HEK293 (cell line): ENCODE data around the gene NLGN1.
A peak's percentile ranks its signal among the peaks of the same experiment; 100 is the strongest.

Experiments used
- CTCF ChIA-PET: fragments of 350-600 bp; formaldehyde crosslinking; extraction: SDS; loops from one replicate; lab custom pipeline; 2021; ENCODE audit warnings: antibody characterized with exemption; lab: Yijun Ruan, JAX
- POLR2A ChIA-PET: fragments of 300-600 bp; formaldehyde crosslinking; extraction: SDS; loops from one replicate; lab custom pipeline; 2020; ENCODE audit warnings: antibody characterized with exemption, inconsistent platforms; lab: Yijun Ruan, JAX
- H3K27ac ChIP-seq: fragments of 200-500 bp; sonication (Bioruptor generic); 2 replicates; pipeline ENCODE4 v1.5.1; 2014; ENCODE audit warnings: low read depth, low read length, control low read depth, inconsistent platforms; ENCODE audit errors: extremely low read depth
- H3K36me3 ChIP-seq, 2 experiments: fragments of 200-500 bp in 1 of 2; sonication (Bioruptor generic) in 1 of 2; 1 replicate in 1 of 2; 2 replicates in 1 of 2; pipeline ENCODE4 v1.5.1; 2014 to 2017; ENCODE audit warnings: inconsistent platforms in 2 of 2, low read length in 2 of 2; ENCODE audit not compliant: control insufficient read depth in 2 of 2, insufficient read depth in 1 of 2
- H3K4me1 ChIP-seq: fragments of 200-500 bp; sonication (Bioruptor generic); 2 replicates; pipeline ENCODE4 v1.5.1; 2014; ENCODE audit warnings: mild to moderate bottlenecking, low read length, inconsistent platforms; ENCODE audit not compliant: control insufficient read depth, insufficient read depth
- H3K4me3 ChIP-seq: 2 replicates; pipeline ENCODE4 v1.5.1; 2011; ENCODE audit warnings: low read depth, mild to moderate bottlenecking, control low read depth, low read length, moderate library complexity
- H3K9me3 ChIP-seq: fragments of 200-500 bp; sonication (Bioruptor generic); 2 replicates; pipeline ENCODE4 v1.5.1; 2014; ENCODE audit warnings: low read depth, low read length, inconsistent platforms; ENCODE audit not compliant: control insufficient read depth, insufficient read depth
- OSR2 ChIP-seq: fragments of 450-650 bp; formaldehyde crosslinking; IDR thresholded peaks from 2 replicates; pipeline ENCODE4 v1.5.1; 2016; ENCODE audit warnings: missing biosample characterization, missing genetic modification characterization
- PRDM10 ChIP-seq: fragments of 450-650 bp; formaldehyde crosslinking; IDR thresholded peaks from 2 replicates; pipeline ENCODE4 v1.5.1; 2016; ENCODE audit warnings: missing biosample characterization, missing genetic modification characterization
- TRIM28 ChIP-seq: IDR thresholded peaks from 2 replicates; pipeline ENCODE4 v1.6.1; 2011; ENCODE audit warnings: low read length, control low read depth, borderline replicate concordance
- ZBTB48 ChIP-seq: fragments of 450-650 bp; formaldehyde crosslinking; IDR thresholded peaks from 2 replicates; pipeline ENCODE4 v1.5.1; 2016; ENCODE audit warnings: missing biosample characterization, missing genetic modification characterization
- ZNF140 ChIP-seq: fragments of 450-650 bp; formaldehyde crosslinking; IDR thresholded peaks from 2 replicates; pipeline ENCODE4 v1.5.1; 2016; ENCODE audit warnings: missing biosample characterization, missing genetic modification characterization
- ZNF175 ChIP-seq: fragments of 450-650 bp; formaldehyde crosslinking; IDR thresholded peaks from 2 replicates; pipeline ENCODE4 v1.5.1; 2016; ENCODE audit warnings: missing biosample characterization, missing genetic modification characterization
- ZNF335 ChIP-seq: fragments of 450-650 bp; formaldehyde crosslinking; conservative IDR thresholded peaks from 2 replicates; pipeline ENCODE4 v1.5.1; 2016; ENCODE audit warnings: missing biosample characterization, missing genetic modification characterization
- ZNF473 ChIP-seq: fragments of 450-650 bp; formaldehyde crosslinking; IDR thresholded peaks from 2 replicates; pipeline ENCODE4 v1.5.1; 2017; ENCODE audit warnings: missing biosample characterization, missing genetic modification characterization
- ZNF549 ChIP-seq: fragments of 450-650 bp; IDR thresholded peaks from 2 replicates; pipeline ENCODE4 v1.5.1; 2018; ENCODE audit warnings: missing biosample characterization, missing genetic modification characterization, mild to moderate bottlenecking, inconsistent platforms, moderate library complexity
- ZNF585B ChIP-seq: fragments of 450-650 bp; formaldehyde crosslinking; IDR thresholded peaks from 2 replicates; pipeline ENCODE4 v1.5.1; 2016; ENCODE audit warnings: missing biosample characterization, missing genetic modification characterization
- ZNF600 ChIP-seq: fragments of 450-650 bp; formaldehyde crosslinking; IDR thresholded peaks from 2 replicates; pipeline ENCODE4 v1.5.1; 2016; ENCODE audit warnings: missing biosample characterization, missing genetic modification characterization
- ZNF610 ChIP-seq: fragments of 450-650 bp; formaldehyde crosslinking; IDR thresholded peaks from 2 replicates; pipeline ENCODE4 v1.5.1; 2016; ENCODE audit warnings: missing biosample characterization, missing genetic modification characterization, borderline replicate concordance
- ZNF623 ChIP-seq: fragments of 450-650 bp; formaldehyde crosslinking; IDR thresholded peaks from 2 replicates; pipeline ENCODE4 v1.5.1; 2016; ENCODE audit warnings: missing biosample characterization, missing genetic modification characterization
- ZNF670 ChIP-seq: fragments of 450-650 bp; formaldehyde crosslinking; IDR thresholded peaks from 2 replicates; pipeline ENCODE4 v1.5.1; 2016; ENCODE audit warnings: missing biosample characterization, missing genetic modification characterization, low read depth
- TF ChIP-seq, protein P1 (sequence below): fragments of 450-650 bp; formaldehyde crosslinking; IDR thresholded peaks from 2 replicates; pipeline ENCODE4 v1.5.1; 2016; ENCODE audit warnings: missing biosample characterization, missing genetic modification characterization, low read depth
- TF ChIP-seq, protein P2 (sequence below): fragments of 450-650 bp; formaldehyde crosslinking; IDR thresholded peaks from 2 replicates; pipeline ENCODE4 v1.5.1; 2016; ENCODE audit warnings: missing biosample characterization, missing genetic modification characterization

Gene NLGN1

GRCh38 chr3:173839859-173840258, 442.3 kb downstream of the NLGN1 start:
- H3K27ac ChIP-seq = no peak overlapping the region
- TF ChIP-seq, protein P1, sequence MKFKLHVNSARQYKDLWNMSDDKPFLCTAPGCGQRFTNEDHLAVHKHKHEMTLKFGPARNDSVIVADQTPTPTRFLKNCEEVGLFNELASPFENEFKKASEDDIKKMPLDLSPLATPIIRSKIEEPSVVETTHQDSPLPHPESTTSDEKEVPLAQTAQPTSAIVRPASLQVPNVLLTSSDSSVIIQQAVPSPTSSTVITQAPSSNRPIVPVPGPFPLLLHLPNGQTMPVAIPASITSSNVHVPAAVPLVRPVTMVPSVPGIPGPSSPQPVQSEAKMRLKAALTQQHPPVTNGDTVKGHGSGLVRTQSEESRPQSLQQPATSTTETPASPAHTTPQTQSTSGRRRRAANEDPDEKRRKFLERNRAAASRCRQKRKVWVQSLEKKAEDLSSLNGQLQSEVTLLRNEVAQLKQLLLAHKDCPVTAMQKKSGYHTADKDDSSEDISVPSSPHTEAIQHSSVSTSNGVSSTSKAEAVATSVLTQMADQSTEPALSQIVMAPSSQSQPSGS (tag by site-specific recombination) = no peak
- TF ChIP-seq ZBTB48 (tag by site-specific recombination) (no peak), OSR2 (no peak)
- TF ChIP-seq, all 188 proteins: peak for 0
- no peaks in the 10 kb centered on the region for H3K36me3 ChIP-seq
- H3K4me1 ChIP-seq = no peaks in the 10 kb centered on the region
- no peaks in the 10 kb centered on the region for H3K9me3 ChIP-seq
- H3K4me3 ChIP-seq = no peak overlapping the region
- CTCF ChIA-PET = no interaction called here
- POLR2A ChIA-PET = no interaction called here

DNA sequence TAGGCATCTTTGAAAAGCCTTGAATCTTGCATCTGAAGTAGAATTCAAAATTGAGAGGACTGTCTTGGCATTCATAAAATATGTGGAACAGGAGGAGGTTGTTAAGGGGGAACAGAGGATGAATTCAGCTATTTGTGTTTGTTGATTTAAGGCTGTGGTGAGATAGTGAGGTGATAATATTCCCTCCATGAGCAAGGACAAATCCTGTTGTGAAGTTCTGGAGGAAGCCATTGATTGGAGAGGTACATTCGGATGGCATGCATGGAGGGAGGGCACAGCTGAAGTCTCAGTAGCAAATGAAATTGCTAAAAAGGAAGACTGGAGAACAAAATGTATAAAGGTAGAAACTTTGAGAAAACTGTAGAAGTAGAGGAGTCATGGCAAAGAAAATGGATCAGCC, 443.8 kb downstream of the NLGN1 start:
- POLR2A ChIA-PET = interaction anchor here (0.6 kb wide), 1 partner anchor 59 kb away, joined by 3 read pairs; no protein-coding TSS in a partner anchor
- H3K4me3 ChIP-seq = no peak overlapping the region
- no peaks in the 10 kb centered on the region for H3K36me3 ChIP-seq
- no peak for TF ChIP-seq ZNF670
- no peak for TF ChIP-seq ZNF473 (tag by site-specific recombination)
- no peak for TF ChIP-seq ZNF175 (tag by site-specific recombination)
- TF ChIP-seq ZNF140 (tag by site-specific recombination) = no peak
- TF ChIP-seq, protein P2, sequence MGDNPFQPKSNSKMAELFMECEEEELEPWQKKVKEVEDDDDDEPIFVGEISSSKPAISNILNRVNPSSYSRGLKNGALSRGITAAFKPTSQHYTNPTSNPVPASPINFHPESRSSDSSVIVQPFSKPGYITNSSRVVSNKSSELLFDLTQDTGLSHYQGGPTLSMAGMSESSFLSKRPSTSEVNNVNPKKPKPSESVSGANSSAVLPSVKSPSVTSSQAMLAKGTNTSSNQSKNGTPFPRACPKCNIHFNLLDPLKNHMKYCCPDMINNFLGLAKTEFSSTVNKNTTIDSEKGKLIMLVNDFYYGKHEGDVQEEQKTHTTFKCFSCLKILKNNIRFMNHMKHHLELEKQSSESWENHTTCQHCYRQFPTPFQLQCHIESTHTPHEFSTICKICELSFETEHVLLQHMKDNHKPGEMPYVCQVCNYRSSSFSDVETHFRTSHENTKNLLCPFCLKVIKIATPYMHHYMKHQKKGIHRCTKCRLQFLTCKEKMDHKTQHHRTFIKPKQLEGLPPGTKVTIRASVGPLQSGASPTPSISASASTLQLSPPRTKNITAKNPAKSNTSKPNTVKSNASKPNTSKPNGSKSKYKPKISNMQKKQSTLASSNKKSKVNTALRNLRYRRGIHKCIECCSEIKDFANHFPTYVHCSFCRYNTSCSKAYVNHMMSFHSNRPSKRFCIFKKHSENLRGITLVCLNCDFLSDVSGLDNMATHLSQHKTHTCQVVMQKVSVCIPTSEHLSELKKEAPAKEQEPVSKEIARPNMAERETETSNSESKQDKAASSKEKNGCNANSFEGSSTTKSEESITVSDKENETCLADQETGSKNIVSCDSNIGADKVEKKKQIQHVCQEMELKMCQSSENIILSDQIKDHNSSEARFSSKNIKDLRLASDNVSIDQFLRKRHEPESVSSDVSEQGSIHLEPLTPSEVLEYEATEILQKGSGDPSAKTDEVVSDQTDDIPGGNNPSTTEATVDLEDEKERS (tag by site-specific recombination) = no peak
- no peak for TF ChIP-seq ZNF335 (tag by site-specific recombination)
- TF ChIP-seq ZNF610 (tag by site-specific recombination) = no peak
- 0 out of 2 replicates have a peak, but pooled peaks have one; percentile 22 for TF ChIP-seq PRDM10
- no peak for TF ChIP-seq ZNF623 (tag by site-specific recombination)
- no peak overlapping the region for H3K27ac ChIP-seq
- H3K4me1 ChIP-seq = no peaks in the 10 kb centered on the region
- CTCF ChIA-PET = no interaction called here
- H3K9me3 ChIP-seq = no peaks in the 10 kb centered on the region

DNA sequence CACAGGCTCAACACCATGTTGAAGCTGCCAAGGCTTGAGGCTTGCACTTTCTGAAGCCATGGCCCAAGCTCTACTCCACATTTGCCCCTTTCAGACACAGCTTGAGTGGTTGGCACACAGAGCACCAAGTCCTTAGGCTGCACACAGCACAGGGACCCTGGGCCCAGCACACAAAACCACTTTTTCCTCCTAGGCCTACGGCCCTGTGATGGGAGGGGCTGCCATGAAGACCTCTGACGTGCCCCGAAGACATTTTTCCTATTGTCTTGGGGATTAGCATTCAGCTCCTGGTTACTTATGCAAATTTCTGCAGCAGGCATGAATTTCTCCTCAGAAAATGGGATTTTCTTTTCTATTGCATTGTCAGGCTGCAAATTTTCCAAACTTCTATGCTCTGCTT, 445.5 kb downstream of the NLGN1 start:
- Histone ChIP-seq H3K4me3 (no peak overlapping the region), H3K36me3 (no peaks in the 10 kb centered on the region), H3K9me3 (no peaks in the 10 kb centered on the region)
- POLR2A ChIA-PET = no interaction called here
- TF ChIP-seq ZNF585B (tag by site-specific recombination) (peak; percentile 46), ZNF600 (no peak), ZNF549 (tag by site-specific recombination) (no peak), TRIM28 (no peak)
- TF ChIP-seq, all 188 proteins: peak for 1
- H3K27ac ChIP-seq = no peak overlapping the region
- H3K4me1 ChIP-seq = no peaks in the 10 kb centered on the region
- CTCF ChIA-PET = interaction anchor here (0.6 kb wide), 1 partner anchor 319 kb away, joined by 4 read pairs; no protein-coding TSS in a partner anchor
